HUES48 (cell line): ENCODE results near the gene EXOC3.

Source experiments
- H3K27ac ChIP-seq: one replicate; pipeline ENCODE4 v1.7.0; 2013; ENCODE audit warnings: low read depth, low read length, inconsistent platforms
- H3K27me3 ChIP-seq: 2 replicates; pipeline ENCODE4 v1.6.1; 2013; ENCODE audit warnings: mild to moderate bottlenecking, low read length; ENCODE audit not compliant: control insufficient read depth, insufficient read depth
- H3K36me3 ChIP-seq: 2 replicates; pipeline ENCODE4 v1.6.1; 2013; ENCODE audit warnings: low read length; ENCODE audit not compliant: control insufficient read depth, insufficient read depth
- H3K4me1 ChIP-seq: 2 replicates; pipeline ENCODE4 v1.6.1; 2013; ENCODE audit warnings: mild to moderate bottlenecking, low read length; ENCODE audit not compliant: control insufficient read depth, insufficient read depth
- H3K4me3 ChIP-seq: 2 replicates; pipeline ENCODE4 v1.5.1; 2013; ENCODE audit warnings: mild to moderate bottlenecking, low read depth, low read length
- H3K9ac ChIP-seq: 2 replicates; pipeline ENCODE4 v1.6.1; 2013; ENCODE audit warnings: mild to moderate bottlenecking, low read depth, low read length, moderate library complexity
- H3K9me3 ChIP-seq: 2 replicates; pipeline ENCODE4 v1.6.1; 2013; ENCODE audit warnings: low read length; ENCODE audit not compliant: control insufficient read depth, insufficient read depth

Gene EXOC3

DNA sequence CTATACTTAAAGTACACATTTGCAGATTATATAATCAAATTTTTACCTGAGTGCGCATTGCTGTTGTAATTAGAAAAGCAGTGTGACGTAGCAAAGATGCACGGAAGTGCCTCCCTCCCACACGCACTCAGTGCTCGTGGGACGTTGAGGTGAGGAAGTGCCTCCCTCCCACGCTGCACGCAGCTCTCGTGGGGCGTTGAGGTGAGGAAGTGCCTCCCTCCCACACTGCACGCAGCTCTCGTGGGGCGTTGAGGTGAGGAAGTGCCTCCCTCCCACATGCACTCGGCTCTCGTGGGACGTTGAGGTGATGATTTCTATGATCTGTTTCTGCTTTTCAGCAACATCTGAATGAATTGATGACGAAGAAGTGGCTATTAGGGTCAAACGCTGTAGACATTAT, 21.0 kb downstream of the EXOC3 start:
- Histone ChIP-seq H3K27ac (no peak overlapping the region), H3K4me3 (no peak overlapping the region), H3K27me3 (no peaks in the 10 kb centered on the region), H3K4me1 (no peaks in the 10 kb centered on the region), H3K9me3 (no peaks in the 10 kb centered on the region), H3K36me3 (peaks cover 55% of the 10 kb centered on the region), H3K9ac (no peak overlapping the region)

DNA sequence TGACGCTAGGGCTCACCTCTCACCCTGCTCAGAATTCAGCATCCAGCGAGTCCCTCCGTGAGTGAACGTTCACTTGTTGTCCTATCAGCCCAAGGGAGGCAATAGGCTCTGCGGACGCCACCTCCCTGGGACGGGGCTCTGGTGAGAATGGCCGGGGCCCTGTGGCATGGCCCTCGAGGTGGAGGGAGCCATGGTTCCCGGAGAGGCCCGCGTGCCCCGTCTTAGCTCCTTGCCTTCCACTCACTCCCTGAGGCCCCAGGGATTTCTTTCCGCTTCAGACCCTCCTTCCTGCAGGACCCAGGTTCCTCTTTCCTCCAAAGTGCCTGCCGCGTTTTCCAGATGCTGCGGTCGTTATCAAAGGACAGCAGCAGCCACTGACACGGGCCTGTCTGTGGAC, 21.5 kb downstream of the EXOC3 start:
- H3K4me3 ChIP-seq: no peak overlapping the region
- no peak overlapping the region for H3K27ac ChIP-seq
- no peaks in the 10 kb centered on the region for H3K27me3 ChIP-seq
- H3K36me3 ChIP-seq: peaks cover 53% of the 10 kb centered on the region
- no peaks in the 10 kb centered on the region for H3K9me3 ChIP-seq
- no peaks in the 10 kb centered on the region for H3K4me1 ChIP-seq
- H3K9ac ChIP-seq: no peak overlapping the region

DNA sequence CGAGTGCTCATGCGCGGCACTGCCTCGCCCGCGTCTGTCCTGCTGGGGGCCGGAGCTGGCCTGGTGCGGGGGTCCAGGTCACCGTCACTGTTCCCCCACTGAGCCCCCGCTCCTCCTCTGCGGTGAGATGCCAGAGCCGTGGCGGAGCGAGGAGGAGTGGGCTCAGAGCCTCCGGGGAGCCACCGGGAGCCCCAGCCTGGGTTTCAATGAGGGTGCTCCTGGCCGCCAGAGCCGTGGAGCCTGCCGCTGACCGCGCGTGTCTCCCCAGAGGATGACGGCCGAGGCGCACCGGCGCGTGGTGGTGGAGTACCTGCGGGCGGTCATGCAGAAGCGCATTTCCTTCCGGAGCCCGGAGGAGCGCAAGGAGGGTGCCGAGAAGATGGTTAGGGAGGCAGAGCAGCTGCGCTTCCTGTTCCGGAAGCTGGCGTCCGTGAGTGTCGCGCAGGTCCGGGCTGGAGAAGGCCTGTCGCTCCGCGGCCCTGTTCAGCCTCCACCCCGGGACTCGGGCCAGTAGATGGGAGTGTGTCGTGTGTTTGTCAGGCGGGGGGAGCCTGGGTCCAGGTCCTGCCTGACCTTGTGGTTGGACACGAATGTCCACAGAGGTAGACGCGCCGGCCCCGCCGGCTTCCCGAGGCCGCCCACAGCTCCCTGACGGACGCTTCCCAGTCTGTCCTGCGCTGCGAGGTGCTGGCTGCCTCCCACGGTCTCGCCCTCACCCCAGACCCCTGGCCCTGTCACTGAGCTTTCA, 22.0 kb downstream of the EXOC3 start:
- no peaks in the 10 kb centered on the region for H3K9me3 ChIP-seq
- H3K36me3 ChIP-seq: peaks cover 50% of the 10 kb centered on the region

DNA sequence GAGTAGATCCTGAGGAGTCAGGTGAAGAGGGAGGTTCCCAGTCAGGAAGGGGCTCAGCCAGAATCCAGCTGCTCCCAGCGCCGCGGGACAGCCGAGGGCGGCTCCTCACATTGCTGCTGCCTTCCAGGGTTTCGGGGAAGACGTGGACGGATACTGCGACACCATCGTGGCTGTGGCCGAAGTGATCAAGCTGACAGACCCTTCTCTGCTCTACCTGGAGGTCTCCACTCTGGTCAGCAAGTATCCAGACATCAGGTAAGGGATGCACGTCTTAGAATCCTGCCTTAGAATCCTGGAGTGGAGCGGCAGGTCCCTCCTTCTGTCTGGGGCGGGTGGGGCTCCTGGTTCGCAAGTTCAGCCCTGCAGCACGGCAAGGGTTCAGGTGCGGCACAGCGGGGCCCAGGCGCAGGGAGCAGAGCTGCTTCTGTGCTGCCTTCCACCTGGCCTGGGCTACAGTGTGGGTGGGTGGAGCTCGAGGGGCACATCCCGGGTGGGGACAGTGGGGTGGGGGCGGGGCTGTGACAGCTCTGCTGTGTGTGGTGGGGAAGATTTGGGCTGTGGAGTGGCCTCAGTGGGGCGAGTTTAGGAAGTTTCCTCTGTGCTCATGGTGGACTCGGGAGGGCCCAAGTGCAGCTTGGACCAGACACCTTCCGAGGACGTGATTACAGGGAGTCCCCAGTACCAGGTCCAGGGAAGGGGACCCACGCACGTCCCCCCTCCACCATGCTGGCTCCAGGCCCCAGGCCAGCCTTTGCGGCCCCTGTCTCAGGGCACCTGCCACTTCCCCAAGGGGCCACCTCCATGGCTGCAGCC, 22.8 kb downstream of the EXOC3 start:
- Histone ChIP-seq H3K9ac (no peak overlapping the region), H3K36me3 (peaks cover 44% of the 10 kb centered on the region), H3K27me3 (no peaks in the 10 kb centered on the region), H3K4me3 (no peak overlapping the region), H3K9me3 (no peaks in the 10 kb centered on the region), H3K4me1 (no peaks in the 10 kb centered on the region), H3K27ac (no peak overlapping the region)

More for the DNA sequence above, 22.0 kb downstream of the EXOC3 start:
- no peaks in the 10 kb centered on the region for H3K4me1 ChIP-seq
- no peak overlapping the region for H3K4me3 ChIP-seq
- no peaks in the 10 kb centered on the region for H3K27me3 ChIP-seq
- H3K9ac ChIP-seq: no peak overlapping the region
- no peak overlapping the region for H3K27ac ChIP-seq

DNA sequence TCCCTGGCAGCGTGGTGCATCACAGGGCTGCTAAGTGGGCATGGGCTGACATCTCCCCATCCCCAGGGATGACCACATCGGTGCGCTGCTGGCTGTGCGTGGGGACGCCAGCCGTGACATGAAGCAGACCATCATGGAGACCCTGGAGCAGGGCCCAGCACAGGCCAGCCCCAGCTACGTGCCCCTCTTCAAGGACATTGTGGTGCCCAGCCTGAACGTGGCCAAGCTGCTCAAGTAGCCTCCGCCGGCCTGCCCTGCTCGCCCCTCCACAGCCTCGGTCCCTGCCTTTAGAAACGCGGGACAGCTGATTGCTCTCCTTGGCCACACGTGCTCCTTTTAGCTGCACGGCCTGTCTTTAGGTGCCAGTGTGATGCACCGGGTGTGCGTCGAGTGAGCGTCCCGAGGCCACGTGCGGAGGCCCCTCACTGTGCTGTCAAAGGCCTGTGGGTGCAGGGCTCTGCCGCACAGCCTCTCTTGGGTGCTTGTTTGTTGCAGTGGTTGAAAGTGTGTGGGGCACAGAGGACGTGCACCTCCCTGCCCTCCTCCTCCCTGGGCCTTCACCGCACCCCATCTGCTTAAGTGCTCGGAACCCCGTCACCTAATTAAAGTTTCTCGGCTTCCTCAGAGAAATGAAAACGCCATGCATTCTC, 23.8 kb downstream of the EXOC3 start:
- Histone ChIP-seq H3K4me3 (no peak overlapping the region), H3K4me1 (no peaks in the 10 kb centered on the region), H3K36me3 (peaks cover 39% of the 10 kb centered on the region), H3K9ac (no peak overlapping the region), H3K27me3 (no peaks in the 10 kb centered on the region), H3K9me3 (no peaks in the 10 kb centered on the region), H3K27ac (no peak overlapping the region)

DNA sequence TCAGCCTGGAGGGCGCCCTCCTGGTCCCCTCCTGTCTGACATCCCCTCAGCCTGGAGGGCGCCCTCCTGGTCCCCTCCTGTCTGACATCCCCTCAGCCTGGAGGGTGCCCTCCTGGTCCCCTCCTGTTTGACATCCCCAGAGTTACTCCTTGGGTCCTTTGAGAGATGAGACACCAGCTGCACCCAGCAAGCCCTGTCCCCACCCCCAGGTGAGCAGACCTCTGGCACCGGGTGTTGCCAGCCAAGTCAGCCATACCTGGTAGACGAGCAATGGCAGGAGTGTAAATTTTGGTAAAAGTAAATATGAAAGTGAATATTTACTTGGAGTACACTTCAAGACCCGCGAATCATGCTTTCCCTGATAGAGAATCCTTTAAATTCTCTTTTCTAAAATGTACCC, 25.4 kb downstream of the EXOC3 start:
- H3K4me1 ChIP-seq: no peaks in the 10 kb centered on the region
- peaks cover 26% of the 10 kb centered on the region for H3K36me3 ChIP-seq
- no peaks in the 10 kb centered on the region for H3K9me3 ChIP-seq
- no peak overlapping the region for H3K4me3 ChIP-seq
- no peak overlapping the region for H3K9ac ChIP-seq
- no peak overlapping the region for H3K27ac ChIP-seq
- peaks cover 1% of the 10 kb centered on the region; the same call in 1 of the 2 replicates for H3K27me3 ChIP-seq

DNA sequence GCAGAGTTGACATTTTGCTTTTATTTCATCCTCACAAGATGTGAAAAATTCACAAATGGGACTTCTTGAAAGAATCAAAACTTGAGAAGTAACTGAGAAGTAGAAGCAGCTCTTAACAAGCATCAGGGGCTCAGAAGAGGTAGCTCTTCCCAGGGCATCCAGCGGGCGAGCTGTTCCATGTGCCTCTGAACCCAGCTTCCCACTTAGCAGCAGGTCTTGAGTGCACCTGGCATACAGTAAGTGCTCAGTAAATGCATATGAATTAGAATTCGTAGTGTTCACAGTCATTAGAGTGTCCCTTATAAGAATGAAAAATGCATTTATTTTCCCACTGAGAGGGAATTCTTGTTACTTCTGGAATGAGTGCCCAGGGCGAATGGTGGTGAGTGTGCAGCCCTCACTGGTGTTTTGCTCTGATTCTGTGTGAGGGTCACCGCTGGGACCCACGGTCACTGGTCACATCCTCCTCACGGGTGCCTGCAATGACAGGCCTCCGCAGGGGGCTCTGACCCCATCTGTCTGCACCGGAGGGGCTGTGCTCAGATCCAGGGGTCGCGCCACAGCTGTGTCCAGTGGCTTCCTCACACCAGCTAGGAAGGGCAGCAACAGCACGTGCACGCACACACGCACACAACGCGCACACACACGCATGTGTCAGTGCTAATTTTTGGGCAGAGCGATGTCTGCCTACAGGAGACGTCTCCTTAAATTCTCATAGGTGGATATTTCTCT, 26.9 kb downstream of the EXOC3 start:
- Histone ChIP-seq H3K4me1 (peaks cover 1% of the 10 kb centered on the region; the same call in 1 of the 2 replicates), H3K9me3 (no peaks in the 10 kb centered on the region), H3K9ac (no peak overlapping the region), H3K36me3 (peaks cover 13% of the 10 kb centered on the region), H3K27ac (no peak overlapping the region), H3K4me3 (no peak overlapping the region), H3K27me3 (peaks cover 12% of the 10 kb centered on the region)

DNA sequence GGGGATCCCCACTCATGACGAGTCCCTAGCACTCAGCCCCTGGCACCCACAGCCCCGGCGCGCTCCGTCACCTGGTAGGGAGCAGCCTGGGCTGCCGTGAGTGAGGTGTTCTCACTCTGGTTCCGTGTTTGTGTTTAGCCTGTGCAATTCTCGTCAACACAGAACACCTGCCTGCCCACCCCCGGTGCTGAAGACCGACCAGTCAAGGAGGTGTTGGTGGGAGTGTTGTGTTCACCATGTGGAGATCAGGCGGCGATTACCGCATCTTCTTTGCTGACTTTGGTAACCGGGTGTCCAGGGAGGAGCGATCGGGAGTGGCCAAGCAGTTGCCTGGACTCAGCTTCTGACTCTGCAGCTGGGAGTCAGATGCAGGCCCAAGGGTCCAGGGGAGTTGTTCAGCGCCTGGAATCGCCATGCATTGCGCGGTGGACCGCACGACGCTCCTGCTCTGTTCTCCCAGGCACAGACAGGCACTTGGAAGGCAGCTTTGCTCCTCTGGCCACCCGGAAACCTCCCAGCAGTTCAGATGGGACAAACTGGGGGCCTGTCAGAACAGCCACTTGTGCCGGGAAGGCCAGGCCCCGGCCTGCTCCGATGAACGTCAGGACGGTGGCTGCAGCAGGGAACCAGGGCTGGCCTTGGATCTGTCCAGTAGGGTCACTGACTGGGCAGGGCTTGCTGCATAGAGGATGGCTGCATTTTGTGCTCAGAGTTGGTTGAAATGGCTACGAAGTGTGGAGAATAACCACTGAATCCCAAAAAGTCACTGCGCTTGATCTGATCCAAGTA, 28.2 kb downstream of the EXOC3 start:
- H3K27ac ChIP-seq: no peak overlapping the region
- no peak overlapping the region for H3K9ac ChIP-seq

DNA sequence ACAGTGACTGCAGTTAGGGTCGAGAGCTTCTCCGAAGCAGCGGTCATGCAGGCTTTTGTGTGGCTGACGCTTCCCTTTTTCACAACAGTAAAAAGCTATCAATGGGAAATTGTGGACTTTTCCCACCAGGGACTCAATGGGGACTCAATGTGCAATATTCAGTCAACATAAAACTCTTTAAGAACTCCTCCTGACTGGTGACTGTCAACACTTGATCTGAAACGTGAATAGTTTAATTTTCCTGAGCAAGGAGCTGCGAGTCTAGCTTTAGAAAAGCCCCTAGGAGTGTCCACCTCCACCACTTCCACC, 28.7 kb downstream of the EXOC3 start:
- Histone ChIP-seq H3K9me3 (no peaks in the 10 kb centered on the region), H3K4me3 (peak overlapping the region; percentile 76; the same call in 1 of the 2 replicates), H3K9ac (no peak overlapping the region), H3K36me3 (peaks cover 6% of the 10 kb centered on the region), H3K27me3 (peaks cover 30% of the 10 kb centered on the region), H3K4me1 (peaks cover 4% of the 10 kb centered on the region; the same call in 1 of the 2 replicates), H3K27ac (no peak overlapping the region)

More for the DNA sequence above, 28.2 kb downstream of the EXOC3 start:
- Histone ChIP-seq H3K9me3 (no peaks in the 10 kb centered on the region), H3K4me1 (peaks cover 4% of the 10 kb centered on the region; the same call in 1 of the 2 replicates), H3K36me3 (peaks cover 7% of the 10 kb centered on the region), H3K4me3 (no peak overlapping the region), H3K27me3 (peaks cover 24% of the 10 kb centered on the region)

DNA sequence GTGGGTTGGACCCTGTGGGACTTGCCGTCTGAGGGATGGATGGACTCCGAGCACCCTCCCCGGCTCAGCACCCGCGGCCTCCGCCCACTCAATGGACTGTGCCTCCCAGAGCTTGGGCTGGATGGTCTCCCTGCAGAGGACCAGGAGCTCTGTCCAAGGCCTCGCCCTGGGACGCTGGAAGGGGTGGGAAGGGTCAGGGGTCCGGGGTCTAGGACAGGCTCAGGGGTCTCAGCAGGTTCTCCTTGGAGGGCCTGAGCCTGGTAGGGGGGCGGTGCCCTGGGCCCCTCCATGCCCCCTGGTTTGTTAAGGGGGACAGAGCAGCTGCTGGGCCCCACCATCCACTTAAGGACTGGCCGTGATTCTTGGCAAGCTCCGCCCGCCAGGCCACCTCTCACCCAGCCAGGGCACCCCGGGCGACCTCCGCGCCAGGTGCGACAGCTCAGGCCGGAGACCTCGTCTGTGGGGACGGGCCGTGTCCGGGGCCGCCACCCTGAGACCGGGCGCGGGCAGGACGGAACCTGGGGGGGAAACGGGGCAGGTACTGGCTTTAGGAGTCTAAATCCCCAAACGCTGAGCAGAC, 29.2 kb downstream of the EXOC3 start:
- H3K36me3 ChIP-seq: peaks cover 3% of the 10 kb centered on the region; the same call in 1 of the 2 replicates

More for the DNA sequence above, 29.2 kb downstream of the EXOC3 start:
- Histone ChIP-seq H3K4me1 (peaks cover 4% of the 10 kb centered on the region; the same call in 1 of the 2 replicates), H3K9ac (peak overlapping the region; percentile 81), H3K27ac (peak overlapping the region; percentile 28), H3K4me3 (peak overlapping the region; percentile 76), H3K27me3 (peaks cover 34% of the 10 kb centered on the region), H3K9me3 (no peaks in the 10 kb centered on the region)
